ENCODE results near the gene OR2AE1. TPM values are rescaled to one million over a fixed set of nuclear protein-coding genes. Genes with fewer than 3 reads are reported as not detected.

The OR2AE1 gene
- total and polyA plus RNA-seq, 9 of the 15 experiments (the other 6 are each of a cell fraction or from before 2014, with no cell fraction given), result 0.27 TPM; not detected in 8

GRCh38 chr7:99835189-99835588 lies 41.6 kb downstream of the OR2AE1 start (continued):
- peak; percentile 57 for TF ChIP-seq PRDM10 (IDR thresholded peaks at IDR 0.05; ENCODE audit: partially characterized antibody)
- peak; percentile 97 for TF ChIP-seq GATA2 (CRISPR knock-in tag; IDR thresholded peaks at IDR 0.05)
- TF ChIP-seq TARDBP (IDR thresholded peaks at IDR 0.05), result peak; percentile 83; the same call in 1 of the 2 replicates
- TF ChIP-seq PATZ1 (CRISPR knock-in tag; IDR thresholded peaks at IDR 0.05; ENCODE audit: borderline replicate concordance), result no peak
- TF ChIP-seq TRIM24 (IDR thresholded peaks at IDR 0.05), result peak; percentile 98
- TF ChIP-seq ZNF507 (tag; conservative IDR thresholded peaks at IDR 0.05), result no peak
- 0 out of 2 replicates have a peak, but pooled peaks have one; percentile 20 for TF ChIP-seq ZC3H8 (IDR thresholded peaks at IDR 0.05)
- TF ChIP-seq TCF3 (CRISPR knock-in tag; IDR thresholded peaks at IDR 0.05), result peak; percentile 99
- TF ChIP-seq SETDB1 (IDR thresholded peaks at IDR 0.05; ENCODE audit: low read length), result no peak
- TF ChIP-seq MAFK (IDR thresholded peaks at IDR 0.05; ENCODE audit: low read length), result peak; percentile 20; the same call in 1 of the 2 replicates
- TF ChIP-seq CHAMP1 (IDR thresholded peaks at IDR 0.05), result peak; percentile 92
- TF ChIP-seq ZBTB8A (IDR thresholded peaks at IDR 0.05; ENCODE audit: partially characterized antibody), result no peak
- TF ChIP-seq ADNP (tag; IDR thresholded peaks at IDR 0.05), result 0 out of 2 replicates have a peak, but pooled peaks have one; percentile 11
- TF ChIP-seq SRF (CRISPR knock-in tag; IDR thresholded peaks at IDR 0.05), result no peak; a peak in 1 of 4 replicates
- peak; percentile 78; the same call in 1 of the 2 replicates for TF ChIP-seq ZNF24 (IDR thresholded peaks at IDR 0.05)
- TF ChIP-seq GMEB1 (CRISPR knock-in tag; IDR thresholded peaks at IDR 0.05), result no peak; the same call in 1 of the 2 replicates
- TF ChIP-seq GTF2E2 (tag; IDR thresholded peaks at IDR 0.05), result no peak
- peak; percentile 99 for TF ChIP-seq CBFA2T2 (conservative IDR thresholded peaks at IDR 0.05)
- TF ChIP-seq ARID1B (IDR thresholded peaks at IDR 0.05), result peak; percentile 99
- TF ChIP-seq MLX (CRISPR knock-in tag; conservative IDR thresholded peaks at IDR 0.05), result no peak

All from K562 (cell line).